Neutrophil (primary cell): ENCODE results near the gene LRRC46.

ENCODE experiments used
- H3K27ac ChIP-seq: fragments of 200-600 bp; sonication (generic); 2 replicates; pipeline ENCODE4 v1.5.1; 2016; ENCODE audit warnings: mild to moderate bottlenecking, moderate library complexity
- H3K27me3 ChIP-seq: fragments of 200-600 bp; sonication (generic); 2 replicates; pipeline ENCODE4 v1.6.0; 2016; ENCODE audit warnings: mild to moderate bottlenecking
- H3K36me3 ChIP-seq: fragments of 200-600 bp; sonication (generic); 2 replicates; pipeline ENCODE4 v1.5.1; 2017
- H3K4me1 ChIP-seq, 2 experiments: fragments of 200-600 bp in 1 of 2; sonication (generic) in 1 of 2; 1 replicate in 1 of 2; 2 replicates in 1 of 2; pipeline versions ENCODE4 v1.5.1 to v1.6.1; 2013 to 2016; ENCODE audit warnings: low read depth in 1 of 2, low read length in 1 of 2, mild to moderate bottlenecking in 1 of 2, moderate library complexity in 1 of 2; ENCODE audit not compliant: control insufficient read depth in 1 of 2, insufficient read depth in 1 of 2
- H3K4me3 ChIP-seq, 2 experiments: fragments of 200-600 bp in 1 of 2; sonication (generic) in 1 of 2; 1 replicate in 1 of 2; 2 replicates in 1 of 2; pipeline ENCODE4 v1.5.1; 2013 to 2016; ENCODE audit warnings: low read depth in 1 of 2, low read length in 1 of 2, mild to moderate bottlenecking in 1 of 2, moderate library complexity in 1 of 2
- H3K9me3 ChIP-seq: fragments of 200-600 bp; sonication (generic); 2 replicates; pipeline ENCODE4 v1.5.1; 2016
- CTCF ChIP-seq: fragments of 200-600 bp; sonication (generic); IDR thresholded peaks from 2 replicates; pipeline ENCODE4 v1.5.1; 2016; ENCODE audit warnings: antibody characterized with exemption

LRRC46 gene

GRCh38 chr17:47851764-47852112 is 20.3 kb downstream of the LRRC46 start:
- no peak overlapping the region for H3K4me3 ChIP-seq
- H3K36me3 ChIP-seq: no peaks in the 10 kb centered on the region
- H3K9me3 ChIP-seq: no peaks in the 10 kb centered on the region
- H3K27ac ChIP-seq: no peak overlapping the region
- H3K27me3 ChIP-seq: peaks cover 100% of the 10 kb centered on the region
- no peak for TF ChIP-seq CTCF
- H3K4me1 ChIP-seq: peaks cover 0 to 7% of the 10 kb centered on the region in 2 experiments

GRCh38 chr17:47852113-47852949 is 20.9 kb downstream of the LRRC46 start:
- no peak overlapping the region for H3K4me3 ChIP-seq
- H3K36me3 ChIP-seq: no peaks in the 10 kb centered on the region
- no peak overlapping the region for H3K27ac ChIP-seq
- H3K4me1 ChIP-seq: peaks cover 0 to 7% of the 10 kb centered on the region in 2 experiments
- H3K9me3 ChIP-seq: no peaks in the 10 kb centered on the region
- H3K27me3 ChIP-seq: peaks cover 100% of the 10 kb centered on the region
- TF ChIP-seq CTCF: no peak

- H3K9me3 ChIP-seq: no peaks in the 10 kb centered on the region
- no peak overlapping the region for H3K27ac ChIP-seq
- peaks cover 0 to 7% of the 10 kb centered on the region in 2 experiments for H3K4me1 ChIP-seq
- no peaks in the 10 kb centered on the region for H3K36me3 ChIP-seq
- H3K27me3 ChIP-seq: peaks cover 98% of the 10 kb centered on the region
- TF ChIP-seq CTCF: no peak
- H3K4me3 ChIP-seq: no peak overlapping the region
Measured at GRCh38 chr17:47853616-47854015, 22.1 kb downstream of the LRRC46 start.

- no peak overlapping the region for H3K27ac ChIP-seq
- no peak overlapping the region for H3K4me3 ChIP-seq
- peaks cover 0 to 6% of the 10 kb centered on the region in 2 experiments for H3K4me1 ChIP-seq
- peaks cover 90% of the 10 kb centered on the region for H3K27me3 ChIP-seq
- no peaks in the 10 kb centered on the region for H3K36me3 ChIP-seq
- H3K9me3 ChIP-seq: no peaks in the 10 kb centered on the region
- no peak for TF ChIP-seq CTCF
Measured at GRCh38 chr17:47855737-47856136, 24.3 kb downstream of the LRRC46 start.

- Histone ChIP-seq H3K4me1 (no peaks in the 10 kb centered on the region), H3K9me3 (no peaks in the 10 kb centered on the region), H3K36me3 (no peaks in the 10 kb centered on the region), H3K27ac (no peak overlapping the region), H3K27me3 (peaks cover 81% of the 10 kb centered on the region), H3K4me3 (no peak overlapping the region)
- TF ChIP-seq CTCF: no peak
Measured at GRCh38 chr17:47856830-47857229, 25.4 kb downstream of the LRRC46 start.
